WERI-Rb-1 (cell line): ENCODE measurements around the gene ZNF416.
A peak's percentile ranks its signal among the peaks of the same experiment; 100 is the strongest.

ENCODE experiments used
- DNase-seq: peaks from one replicate; pipeline ENCODE4 v3.0.0-alpha.2; 2020
- H3K27ac ChIP-seq: fragments of 250-450 bp; sonication (Bioruptor Pico); 2 replicates; pipeline ENCODE4 v1.5.1; 2020; ENCODE audit warnings: mild to moderate bottlenecking, moderate library complexity
- H3K27me3 ChIP-seq: fragments of 250-450 bp; sonication (Bioruptor Pico); 2 replicates; pipeline ENCODE4 v1.5.1; 2021; ENCODE audit warnings: mild to moderate bottlenecking, low read depth, moderate library complexity; ENCODE audit not compliant: insufficient read depth, severe bottlenecking
- H3K36me3 ChIP-seq: fragments of 250-450 bp; sonication (Bioruptor Pico); 2 replicates; pipeline ENCODE4 v1.5.1; 2020; ENCODE audit warnings: mild to moderate bottlenecking, moderate library complexity
- H3K4me3 ChIP-seq: 2 replicates; pipeline ENCODE4 v1.5.1; 2011; ENCODE audit warnings: low read depth, mild to moderate bottlenecking, control low read depth, low read length
- H3K9me3 ChIP-seq: fragments of 250-450 bp; sonication (Bioruptor Pico); 2 replicates; pipeline ENCODE4 v1.5.1; 2021; ENCODE audit warnings: mild to moderate bottlenecking, moderate library complexity; ENCODE audit not compliant: severe bottlenecking
- TF ChIP-seq, protein P1 (sequence below): IDR thresholded peaks from 2 replicates; pipeline ENCODE4 v1.5.1; 2011; ENCODE audit warnings: low read depth, mild to moderate bottlenecking, control low read depth, inconsistent platforms, low read length

ZNF416 gene

DNA sequence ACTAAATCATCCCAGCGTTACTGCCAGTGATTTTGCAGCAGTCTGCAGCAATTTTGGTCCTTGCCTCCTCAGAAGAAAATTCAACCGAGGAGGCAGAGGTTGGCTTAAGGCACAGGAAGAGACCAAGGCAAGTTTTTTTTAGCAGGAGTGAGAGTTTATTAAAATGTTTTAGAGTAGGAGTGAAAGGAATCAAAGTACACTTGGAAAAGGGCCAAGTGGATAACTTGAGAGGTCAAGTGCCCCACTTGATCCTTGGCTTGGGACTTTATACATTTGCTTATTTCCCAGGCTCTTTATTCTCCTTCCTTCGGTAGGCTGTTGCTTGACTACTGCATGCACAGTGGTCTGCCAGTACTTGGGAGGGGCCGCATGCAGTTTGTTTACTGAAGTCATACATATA, 32.4 kb upstream of the ZNF416 start:
- TF ChIP-seq, protein P1, sequence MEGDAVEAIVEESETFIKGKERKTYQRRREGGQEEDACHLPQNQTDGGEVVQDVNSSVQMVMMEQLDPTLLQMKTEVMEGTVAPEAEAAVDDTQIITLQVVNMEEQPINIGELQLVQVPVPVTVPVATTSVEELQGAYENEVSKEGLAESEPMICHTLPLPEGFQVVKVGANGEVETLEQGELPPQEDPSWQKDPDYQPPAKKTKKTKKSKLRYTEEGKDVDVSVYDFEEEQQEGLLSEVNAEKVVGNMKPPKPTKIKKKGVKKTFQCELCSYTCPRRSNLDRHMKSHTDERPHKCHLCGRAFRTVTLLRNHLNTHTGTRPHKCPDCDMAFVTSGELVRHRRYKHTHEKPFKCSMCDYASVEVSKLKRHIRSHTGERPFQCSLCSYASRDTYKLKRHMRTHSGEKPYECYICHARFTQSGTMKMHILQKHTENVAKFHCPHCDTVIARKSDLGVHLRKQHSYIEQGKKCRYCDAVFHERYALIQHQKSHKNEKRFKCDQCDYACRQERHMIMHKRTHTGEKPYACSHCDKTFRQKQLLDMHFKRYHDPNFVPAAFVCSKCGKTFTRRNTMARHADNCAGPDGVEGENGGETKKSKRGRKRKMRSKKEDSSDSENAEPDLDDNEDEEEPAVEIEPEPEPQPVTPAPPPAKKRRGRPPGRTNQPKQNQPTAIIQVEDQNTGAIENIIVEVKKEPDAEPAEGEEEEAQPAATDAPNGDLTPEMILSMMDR = no peak
- H3K4me3 ChIP-seq = no peak overlapping the region

DNA sequence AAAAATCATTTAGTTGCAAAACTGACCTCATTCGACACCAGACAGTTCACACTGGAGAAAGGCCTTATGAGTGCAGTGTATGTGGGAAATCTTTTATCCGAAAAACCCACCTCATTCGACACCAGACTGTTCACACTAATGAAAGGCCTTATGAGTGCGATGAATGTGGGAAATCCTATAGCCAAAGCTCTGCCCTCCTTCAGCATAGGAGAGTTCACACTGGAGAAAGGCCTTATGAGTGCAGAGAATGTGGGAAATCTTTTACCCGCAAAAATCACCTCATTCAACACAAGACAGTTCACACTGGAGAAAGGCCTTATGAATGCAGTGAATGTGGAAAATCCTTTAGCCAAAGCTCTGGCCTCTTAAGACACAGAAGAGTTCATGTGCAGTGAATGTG, 28.2 kb upstream of the ZNF416 start:
- peaks cover 43% of the 10 kb centered on the region for H3K36me3 ChIP-seq
- TF ChIP-seq, protein P1 = no peak
- no peak overlapping the region for H3K4me3 ChIP-seq
- no peak for DNase-seq
- no peaks in the 10 kb centered on the region for H3K27me3 ChIP-seq
- H3K9me3 ChIP-seq = no peaks in the 10 kb centered on the region
- no peak overlapping the region for H3K27ac ChIP-seq

More for the DNA sequence above, 32.4 kb upstream of the ZNF416 start:
- Histone ChIP-seq H3K9me3 (peaks cover 9% of the 10 kb centered on the region), H3K27ac (no peak overlapping the region), H3K27me3 (no peaks in the 10 kb centered on the region), H3K36me3 (peaks cover 32% of the 10 kb centered on the region)
- no peak for DNase-seq

GRCh38 chr19:57599761-57600383, 21.2 kb upstream of the ZNF416 start, which contains the start of gene ZNF530:
ZNF530 (plus strand) TSS chr19:57599885; CDS start chr19:57604346, 4,461 bp downstream.
- DNase-seq = peak; percentile 94
- no peaks in the 10 kb centered on the region for H3K9me3 ChIP-seq
- peaks cover 21% of the 10 kb centered on the region for H3K36me3 ChIP-seq
- peak within 1 kb of the TSS; percentile 94 for H3K4me3 ChIP-seq
- TF ChIP-seq, protein P1 = no peak
- peak within 1 kb of the TSS; percentile 65 for H3K27ac ChIP-seq
- no peaks in the 10 kb centered on the region for H3K27me3 ChIP-seq

- H3K4me3 ChIP-seq = peak overlapping the region; percentile 94
- peaks cover 16% of the 10 kb centered on the region for H3K36me3 ChIP-seq
- TF ChIP-seq, protein P1 = no peak
- H3K9me3 ChIP-seq = no peaks in the 10 kb centered on the region
- H3K27me3 ChIP-seq = no peaks in the 10 kb centered on the region
- no peak for DNase-seq
- peak overlapping the region; percentile 32 for H3K27ac ChIP-seq
These were observed 20.7 kb upstream of the ZNF416 start for GRCh38 chr19:57599377-57599760.

GRCh38 chr19:57587529-57587928, 8.8 kb upstream of the ZNF416 start:
- Histone ChIP-seq H3K36me3 (peaks cover 81% of the 10 kb centered on the region), H3K27me3 (no peaks in the 10 kb centered on the region), H3K4me3 (no peak overlapping the region), H3K9me3 (peaks cover 5% of the 10 kb centered on the region), H3K27ac (no peak overlapping the region)
- TF ChIP-seq, protein P1 = no peak
- DNase-seq = no peak
